Measurements from ENCODE around the gene MEMO1.

Gene MEMO1

GRCh38 chr2:31987454-31988220 lies 23.2 kb downstream of the MEMO1 start:
- H3K4me2 ChIP-seq (ENCODE audit: low read length), result no peak overlapping the region
- H2AFZ ChIP-seq, result no peak overlapping the region
- no peaks in the 10 kb centered on the region for H3K36me3 ChIP-seq (ENCODE audit: control insufficient read depth, insufficient read depth, low read length)
- no peak overlapping the region for H3K4me3 ChIP-seq (ENCODE audit: low read depth, low read length)
- H3K4me1 ChIP-seq, result no peaks in the 10 kb centered on the region
- H3K27me3 ChIP-seq (ENCODE audit: control insufficient read depth, insufficient read depth, low read length), result no peaks in the 10 kb centered on the region
- TF ChIP-seq CTCF (IDR thresholded peaks at IDR 0.05), result no peak
- no peaks in the 10 kb centered on the region for H3K9me3 ChIP-seq (ENCODE audit: control insufficient read depth, low read length)
- no peak overlapping the region for H3K9ac ChIP-seq
- peaks cover 42% of the 10 kb centered on the region for H3K79me2 ChIP-seq
- no peak overlapping the region for H3K27ac ChIP-seq

GRCh38 chr2:31986906-31987305 lies 23.9 kb downstream of the MEMO1 start:
- Histone ChIP-seq H3K27me3 (ENCODE audit: control insufficient read depth, insufficient read depth, low read length) (no peaks in the 10 kb centered on the region), H3K4me2 (ENCODE audit: low read length) (no peak overlapping the region), H3K36me3 (ENCODE audit: control insufficient read depth, insufficient read depth, low read length) (no peaks in the 10 kb centered on the region), H3K4me3 (ENCODE audit: low read depth, low read length) (no peak overlapping the region), H3K79me2 (peaks cover 40% of the 10 kb centered on the region), H3K9me3 (ENCODE audit: control insufficient read depth, low read length) (no peaks in the 10 kb centered on the region), H3K4me1 (no peaks in the 10 kb centered on the region), H3K27ac (no peak overlapping the region), H3K9ac (no peak overlapping the region), H2AFZ (no peak overlapping the region)
- TF ChIP-seq CTCF (IDR thresholded peaks at IDR 0.05), result no peak

- Histone ChIP-seq H3K79me2 (peaks cover 39% of the 10 kb centered on the region), H3K36me3 (ENCODE audit: control insufficient read depth, insufficient read depth, low read length) (no peaks in the 10 kb centered on the region), H3K27ac (no peak overlapping the region), H3K9ac (no peak overlapping the region), H2AFZ (no peak overlapping the region), H3K4me2 (ENCODE audit: low read length) (no peak overlapping the region), H3K9me3 (ENCODE audit: control insufficient read depth, low read length) (no peaks in the 10 kb centered on the region), H3K4me1 (no peaks in the 10 kb centered on the region), H3K27me3 (ENCODE audit: control insufficient read depth, insufficient read depth, low read length) (no peaks in the 10 kb centered on the region), H3K4me3 (ENCODE audit: low read depth, low read length) (no peak overlapping the region)
- TF ChIP-seq CTCF (IDR thresholded peaks at IDR 0.05), result no peak
These were observed 26.9 kb downstream of the MEMO1 start for GRCh38 chr2:31983762-31984467.

- Histone ChIP-seq H3K27me3 (ENCODE audit: control insufficient read depth, insufficient read depth, low read length) (no peaks in the 10 kb centered on the region), H3K79me2 (peaks cover 37% of the 10 kb centered on the region), H3K4me3 (ENCODE audit: low read depth, low read length) (no peak overlapping the region), H3K9me3 (ENCODE audit: control insufficient read depth, low read length) (no peaks in the 10 kb centered on the region), H3K4me1 (no peaks in the 10 kb centered on the region), H3K9ac (no peak overlapping the region), H2AFZ (no peak overlapping the region), H3K27ac (no peak overlapping the region), H3K4me2 (ENCODE audit: low read length) (no peak overlapping the region), H3K36me3 (ENCODE audit: control insufficient read depth, insufficient read depth, low read length) (no peaks in the 10 kb centered on the region)
- TF ChIP-seq CTCF (IDR thresholded peaks at IDR 0.05), result no peak
These were observed 30.0 kb downstream of the MEMO1 start for GRCh38 chr2:31980674-31981356.

All from parathyroid adenoma (tissue), 2 donors.